KMS-11 (cell line): Measurements from ENCODE around the gene CNTFR.

ENCODE experiments used
- H2AFZ ChIP-seq: fragments of 200-600 bp; sonication (generic); 2 replicates; pipeline ENCODE4 v1.6.1; 2016; ENCODE audit warnings: antibody characterized with exemption, mixed run types, low read depth
- H3K27ac ChIP-seq: fragments of 200-600 bp; sonication (generic); 2 replicates; pipeline ENCODE4 v1.6.1; 2016; ENCODE audit warnings: mild to moderate bottlenecking, mixed run types
- H3K27me3 ChIP-seq: fragments of 200-600 bp; sonication (generic); 2 replicates; pipeline ENCODE4 v1.6.1; 2017; ENCODE audit warnings: mild to moderate bottlenecking, low read depth, mixed run types, moderate library complexity; ENCODE audit not compliant: insufficient read depth
- H3K36me3 ChIP-seq: fragments of 200-600 bp; sonication (generic); 2 replicates; pipeline ENCODE4 v1.6.1; 2017; ENCODE audit warnings: mild to moderate bottlenecking, mixed run types; ENCODE audit not compliant: insufficient read depth
- H3K4me1 ChIP-seq: fragments of 200-600 bp; sonication (generic); 2 replicates; pipeline ENCODE4 v1.6.1; 2016; ENCODE audit warnings: mild to moderate bottlenecking, low read depth, mixed run types; ENCODE audit not compliant: poor library complexity, severe bottlenecking
- H3K4me2 ChIP-seq: fragments of 200-600 bp; sonication (generic); 2 replicates; pipeline ENCODE4 v1.7.0; 2016; ENCODE audit warnings: mild to moderate bottlenecking, mixed run types
- H3K4me3 ChIP-seq: fragments of 200-600 bp; sonication (generic); IDR thresholded peaks from 2 replicates; pipeline ENCODE4 v1.6.1; 2017; ENCODE audit warnings: low read depth, low read length, mixed read lengths; ENCODE audit not compliant: insufficient read depth
- H3K79me2 ChIP-seq: fragments of 200-600 bp; sonication (generic); 2 replicates; pipeline ENCODE4 v1.6.1; 2016; ENCODE audit warnings: low read depth, mixed run types; ENCODE audit not compliant: insufficient read depth
- H3K9ac ChIP-seq: fragments of 200-600 bp; sonication (generic); 2 replicates; pipeline ENCODE4 v1.6.1; 2016; ENCODE audit warnings: mild to moderate bottlenecking, mixed run types
- H4K20me1 ChIP-seq: fragments of 200-600 bp; sonication (generic); 2 replicates; pipeline ENCODE4 v1.6.1; 2016; ENCODE audit warnings: mild to moderate bottlenecking, mixed run types; ENCODE audit not compliant: insufficient read depth
- CTCF ChIP-seq: fragments of 200-600 bp; sonication (generic); conservative IDR thresholded peaks from 2 replicates; pipeline ENCODE4 v1.6.1; 2017; ENCODE audit warnings: low read depth, mild to moderate bottlenecking, antibody characterized with exemption, low read length, moderate library complexity, mixed read lengths

The CNTFR gene

GRCh38 chr9:34591248-34591916 is 1.9 kb upstream of the CNTFR start:
- Histone ChIP-seq H3K27me3 (peaks cover 45% of the 10 kb centered on the region), H3K4me2 (peak overlapping the region; percentile 84), H2AFZ (peak overlapping the region; percentile 49)

GRCh38 chr9:34590381-34591247 is 1.1 kb upstream of the CNTFR start:
- no peaks in the 10 kb centered on the region for H3K4me1 ChIP-seq
- H3K27ac ChIP-seq, result no peak overlapping the region
- no peak for TF ChIP-seq CTCF
- H4K20me1 ChIP-seq, result no peaks in the 10 kb centered on the region
- H3K36me3 ChIP-seq, result no peaks in the 10 kb centered on the region
- no peak overlapping the region for H3K4me3 ChIP-seq
- H2AFZ ChIP-seq, result peak overlapping the region; percentile 49
- peaks cover 50% of the 10 kb centered on the region for H3K27me3 ChIP-seq
- peak overlapping the region; percentile 84 for H3K4me2 ChIP-seq
- H3K9ac ChIP-seq, result no peak overlapping the region
- no peaks in the 10 kb centered on the region for H3K79me2 ChIP-seq

More at GRCh38 chr9:34591248-34591916, 1.9 kb upstream of the CNTFR start:
- Histone ChIP-seq H3K9ac (no peak overlapping the region), H3K4me1 (no peaks in the 10 kb centered on the region), H4K20me1 (no peaks in the 10 kb centered on the region), H3K79me2 (no peaks in the 10 kb centered on the region), H3K27ac (no peak overlapping the region), H3K36me3 (no peaks in the 10 kb centered on the region), H3K4me3 (no peak overlapping the region)
- TF ChIP-seq CTCF, result peak; percentile 74

- Histone ChIP-seq H3K4me2 (no peak overlapping the region), H3K36me3 (no peaks in the 10 kb centered on the region), H4K20me1 (no peaks in the 10 kb centered on the region), H3K9ac (no peak overlapping the region), H3K4me3 (no peak overlapping the region), H3K4me1 (no peaks in the 10 kb centered on the region), H3K27me3 (peaks cover 65% of the 10 kb centered on the region), H3K79me2 (no peaks in the 10 kb centered on the region), H2AFZ (no peak overlapping the region), H3K27ac (no peak overlapping the region)
- no peak for TF ChIP-seq CTCF
These were observed 571 bp downstream of the CNTFR start for GRCh38 chr9:34588671-34589635.

GRCh38 chr9:34587271-34587670 is 2.3 kb downstream of the CNTFR start:
- H3K4me2 ChIP-seq, result no peak overlapping the region
- no peak overlapping the region for H3K27ac ChIP-seq
- no peak overlapping the region for H2AFZ ChIP-seq
- H3K4me3 ChIP-seq, result no peak overlapping the region
- no peaks in the 10 kb centered on the region for H4K20me1 ChIP-seq
- TF ChIP-seq CTCF, result no peak
- no peaks in the 10 kb centered on the region for H3K79me2 ChIP-seq
- H3K27me3 ChIP-seq, result peaks cover 61% of the 10 kb centered on the region
- no peak overlapping the region for H3K9ac ChIP-seq
- no peaks in the 10 kb centered on the region for H3K36me3 ChIP-seq
- no peaks in the 10 kb centered on the region for H3K4me1 ChIP-seq
